Mammary epithelial cell (primary cell): Measurements from ENCODE around the gene DNM1L.

ENCODE experiments used
- EZH2 ChIP-seq: IDR thresholded peaks from 2 replicates; pipeline ENCODE4 v1.6.1; 2012; ENCODE audit warnings: low read length, inconsistent platforms, borderline replicate concordance
- TF ChIP-seq, protein P1 (sequence below), 2 donors: IDR thresholded peaks in 1 of 2; conservative IDR thresholded peaks in 1 of 2; 2 replicates each; pipeline ENCODE4 v1.5.1; 2011 to 2012; ENCODE audit warnings: inconsistent platforms in 2 of 2, low read length in 2 of 2, mild to moderate bottlenecking in 2 of 2, control low read depth in 1 of 2, low read depth in 1 of 2; ENCODE audit not compliant: insufficient read depth in 1 of 2; ENCODE audit errors: extremely low read depth in 1 of 2

GRCh38 chr12:32737715-32738114 lies 58.6 kb downstream of the DNM1L start:
- TF ChIP-seq, protein P1, sequence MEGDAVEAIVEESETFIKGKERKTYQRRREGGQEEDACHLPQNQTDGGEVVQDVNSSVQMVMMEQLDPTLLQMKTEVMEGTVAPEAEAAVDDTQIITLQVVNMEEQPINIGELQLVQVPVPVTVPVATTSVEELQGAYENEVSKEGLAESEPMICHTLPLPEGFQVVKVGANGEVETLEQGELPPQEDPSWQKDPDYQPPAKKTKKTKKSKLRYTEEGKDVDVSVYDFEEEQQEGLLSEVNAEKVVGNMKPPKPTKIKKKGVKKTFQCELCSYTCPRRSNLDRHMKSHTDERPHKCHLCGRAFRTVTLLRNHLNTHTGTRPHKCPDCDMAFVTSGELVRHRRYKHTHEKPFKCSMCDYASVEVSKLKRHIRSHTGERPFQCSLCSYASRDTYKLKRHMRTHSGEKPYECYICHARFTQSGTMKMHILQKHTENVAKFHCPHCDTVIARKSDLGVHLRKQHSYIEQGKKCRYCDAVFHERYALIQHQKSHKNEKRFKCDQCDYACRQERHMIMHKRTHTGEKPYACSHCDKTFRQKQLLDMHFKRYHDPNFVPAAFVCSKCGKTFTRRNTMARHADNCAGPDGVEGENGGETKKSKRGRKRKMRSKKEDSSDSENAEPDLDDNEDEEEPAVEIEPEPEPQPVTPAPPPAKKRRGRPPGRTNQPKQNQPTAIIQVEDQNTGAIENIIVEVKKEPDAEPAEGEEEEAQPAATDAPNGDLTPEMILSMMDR (conservative IDR thresholded peaks at IDR 0.05 in 1 of 2, IDR thresholded peaks at IDR 0.05 in 1 of 2; ENCODE audit: extremely low read depth in 1 of 2, insufficient read depth in 1 of 2, low read depth in 1 of 2, low read length in 2 of 2) = no peak
- TF ChIP-seq EZH2 = no peak
